PC-3 (cell line): Measurements from ENCODE around the gene VCP.

Experiments
- CTCF ChIP-seq: fragments of 300-600 bp; sonication (generic); conservative IDR thresholded peaks from 2 replicates; pipeline ENCODE4 v1.5.1; 2017; ENCODE audit warnings: antibody characterized with exemption, low read depth, mild to moderate bottlenecking, low read length
- EZH2phosphoT487 ChIP-seq: fragments of 300-600 bp; sonication (generic); IDR thresholded peaks from 2 replicates; pipeline ENCODE4 v1.6.1; 2018; ENCODE audit warnings: mild to moderate bottlenecking, antibody characterized with exemption, low read length, borderline replicate concordance

- TF ChIP-seq CTCF = no peak
- TF ChIP-seq EZH2phosphoT487 = no peak
These were observed 30.3 kb downstream of the VCP start for GRCh38 chr9:35042081-35042604.
